Activated T-helper 2 cell treated with anti-CD3 and anti-CD28 coated beads, Interferon-gamma antibody, Interleukin-2, Interleukin-4, amounts not matched to agents 10 μg/mL and 5 μg/mL and 100 μg/mL, durations not matched to agents 14 hours and 24 hours and 36 hours (primary cell): ENCODE results near the gene SLC39A11. TPM values are rescaled to one million over a fixed set of nuclear protein-coding genes. Genes with fewer than 3 reads are reported as not detected.

ENCODE experiments used
- DNase-seq: peaks from one replicate; pipeline ENCODE4 v3.0.0; 2021; ENCODE audit warnings: low spot score
- H3K27ac Mint-ChIP-seq: one replicate; pipeline ENCODE4 v1.8.0; 2021; ENCODE audit warnings: mixed read lengths
- H3K27me3 Mint-ChIP-seq: one replicate; pipeline ENCODE4 v1.8.0; 2021; ENCODE audit warnings: low read depth, mixed read lengths
- H3K36me3 Mint-ChIP-seq: one replicate; pipeline ENCODE4 v1.8.0; 2021; ENCODE audit warnings: low read depth, mixed read lengths
- H3K4me1 Mint-ChIP-seq: one replicate; pipeline ENCODE4 v1.8.0; 2021; ENCODE audit warnings: low read depth, mixed read lengths
- H3K4me3 Mint-ChIP-seq: one replicate; pipeline ENCODE4 v1.8.0; 2021; ENCODE audit warnings: low read depth, mild to moderate bottlenecking, moderate library complexity, mixed read lengths
- H3K9me3 Mint-ChIP-seq: one replicate; pipeline ENCODE4 v1.8.0; 2021; ENCODE audit warnings: mixed read lengths
- intact Hi-C: fragments of 100-400 bp; cut with micrococcal nuclease; formaldehyde crosslinking; loops from one replicate; pipeline ENCODE4 v1.15.1; 2023
- total RNA-seq: library from RNA; stranded (reverse); gene quantifications from 2 replicates; pipeline ENCODE4 v1.2.3, GENCODE V29; 2022

SLC39A11 gene
- total RNA-seq, 1 donor from 2014 or later, result 20.2 TPM

DNA sequence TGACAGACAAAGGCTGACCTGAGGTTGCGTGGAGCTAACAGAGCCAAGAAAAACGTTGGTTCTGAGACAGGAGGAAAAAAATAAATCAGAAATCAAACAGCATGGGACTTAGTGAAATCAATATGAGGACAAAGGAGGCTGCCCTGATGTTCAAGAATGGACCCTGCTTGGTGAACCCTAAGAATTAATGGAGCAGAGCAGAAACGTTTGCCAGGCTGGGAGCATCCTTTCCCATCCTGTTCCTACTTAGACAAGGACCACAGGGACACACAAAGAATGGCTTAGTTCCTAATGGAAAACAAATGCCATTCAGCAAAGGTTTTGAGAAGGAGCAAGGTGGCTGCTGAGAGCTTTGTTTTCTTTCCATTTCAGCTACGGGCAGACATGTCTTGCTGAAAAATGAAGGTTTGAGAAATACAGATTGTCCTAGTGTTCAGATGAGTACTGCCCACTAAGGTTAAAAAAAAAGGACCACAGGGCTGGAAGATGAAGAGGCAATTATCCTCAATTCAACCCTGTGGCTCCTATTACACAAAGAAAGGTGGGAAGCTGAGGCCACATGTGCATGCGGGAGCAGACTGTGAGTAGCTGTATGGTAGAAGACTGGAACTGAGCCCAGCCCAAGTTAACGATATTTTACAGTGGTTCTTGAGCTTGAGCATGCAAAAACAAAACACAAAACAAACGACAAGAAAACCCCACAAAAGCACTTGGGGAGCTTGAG lies 230.1 kb downstream of the SLC39A11 start:
- H3K27ac Mint-ChIP-seq, result no peak overlapping the region
- H3K4me3 Mint-ChIP-seq, result no peak overlapping the region
- no peaks in the 10 kb centered on the region for H3K27me3 Mint-ChIP-seq
- no peak for DNase-seq
- no peaks in the 10 kb centered on the region for H3K36me3 Mint-ChIP-seq
- H3K9me3 Mint-ChIP-seq, result peaks cover 4% of the 10 kb centered on the region
- intact Hi-C loops, result loop anchor here (5.0 to 10.0 kb wide), 3 partner anchors 132 to 302 kb away; partner anchors contain the start of gene SSTR2
- H3K4me1 Mint-ChIP-seq, result peaks cover 45% of the 10 kb centered on the region

DNA sequence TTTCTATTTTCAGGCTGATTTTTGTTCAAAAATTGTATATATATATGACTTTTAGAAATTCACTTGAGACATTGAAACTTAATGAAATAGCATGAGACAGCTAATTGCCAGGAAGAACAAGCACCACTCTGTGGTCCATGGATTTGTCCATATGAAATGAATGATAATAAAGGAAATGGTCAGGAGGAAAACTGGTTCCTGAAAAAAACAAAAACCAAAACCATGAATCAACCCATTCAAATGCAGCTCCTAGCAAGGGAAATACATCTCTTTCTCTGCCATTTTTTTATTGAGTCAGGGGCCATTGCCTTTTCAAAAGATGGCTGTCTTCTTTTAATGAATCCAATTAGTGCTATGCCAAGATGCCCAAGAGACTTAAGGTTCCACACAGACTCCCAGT lies 230.7 kb downstream of the SLC39A11 start:
- no peak for DNase-seq
- Mint-ChIP-seq H3K4me3 (no peak overlapping the region), H3K9me3 (peaks cover 4% of the 10 kb centered on the region), H3K27ac (no peak overlapping the region), H3K36me3 (no peaks in the 10 kb centered on the region), H3K27me3 (no peaks in the 10 kb centered on the region), H3K4me1 (peaks cover 43% of the 10 kb centered on the region)
- intact Hi-C loops, result loop anchor here (5.0 to 10.0 kb wide), 3 partner anchors 133 to 303 kb away; partner anchors contain the start of gene SSTR2

DNA sequence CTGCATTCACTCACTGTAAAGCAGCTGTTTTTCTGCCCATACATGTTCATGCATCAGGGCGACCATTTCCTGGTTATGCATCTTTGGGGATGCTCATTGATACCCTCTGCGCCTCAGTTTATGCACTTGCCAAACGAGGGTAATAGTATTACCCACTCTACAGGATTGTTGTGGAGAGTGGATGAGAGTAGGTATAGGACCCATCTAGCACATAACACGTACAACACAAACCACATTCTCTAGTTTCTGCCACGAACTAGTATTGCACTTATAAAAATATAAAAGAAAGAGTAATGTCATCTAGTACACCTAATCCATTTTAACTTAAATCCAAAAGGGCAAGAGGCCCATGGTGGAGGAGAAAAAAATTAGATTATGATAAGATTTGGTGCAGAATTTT lies 231.7 kb downstream of the SLC39A11 start:
- peaks cover 33% of the 10 kb centered on the region for H3K4me1 Mint-ChIP-seq
- peaks cover 4% of the 10 kb centered on the region for H3K9me3 Mint-ChIP-seq
- intact Hi-C loops, result loop anchor here (5.0 to 10.0 kb wide), 3 partner anchors 133 to 304 kb away; partner anchors contain the start of gene SSTR2
- H3K27me3 Mint-ChIP-seq, result no peaks in the 10 kb centered on the region
- no peaks in the 10 kb centered on the region for H3K36me3 Mint-ChIP-seq
- DNase-seq, result no peak
- no peak overlapping the region for H3K4me3 Mint-ChIP-seq
- no peak overlapping the region for H3K27ac Mint-ChIP-seq

DNA sequence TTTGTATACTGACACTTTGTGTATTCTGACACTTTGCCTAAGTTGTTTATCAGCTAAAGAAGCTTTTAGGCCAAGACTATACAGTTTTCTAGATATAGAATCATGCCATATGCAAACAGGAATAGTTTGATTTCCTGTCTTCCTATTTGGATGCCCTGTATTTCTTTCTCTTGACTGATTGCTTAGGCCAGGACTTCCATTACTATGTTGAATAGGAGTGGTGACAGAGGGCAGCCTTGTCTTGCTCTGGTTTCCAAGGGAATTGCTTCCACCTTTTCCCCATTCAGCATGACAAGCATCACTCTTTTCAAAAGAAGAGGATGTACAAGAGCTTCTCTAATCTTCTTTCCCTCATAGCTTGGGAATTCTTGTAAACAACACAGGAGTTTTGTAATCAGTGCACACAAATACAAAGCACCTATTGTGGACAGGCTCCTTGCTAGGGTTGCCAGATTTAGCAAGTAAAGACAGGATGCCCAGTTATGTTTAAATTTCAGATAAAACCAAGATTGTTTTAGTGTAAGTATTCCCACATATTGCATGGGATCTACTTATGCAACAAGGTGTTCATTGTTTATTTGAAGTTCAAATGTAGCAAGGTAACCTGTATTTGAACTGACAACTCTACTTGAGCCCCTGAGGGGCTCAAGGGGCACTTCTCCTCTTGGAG lies 233.5 kb downstream of the SLC39A11 start:
- no peak overlapping the region for H3K27ac Mint-ChIP-seq
- no peaks in the 10 kb centered on the region for H3K36me3 Mint-ChIP-seq
- no peak for DNase-seq
- intact Hi-C loops, result no loop called here
- H3K9me3 Mint-ChIP-seq, result peaks cover 4% of the 10 kb centered on the region
- peaks cover 16% of the 10 kb centered on the region for H3K4me1 Mint-ChIP-seq
- no peak overlapping the region for H3K4me3 Mint-ChIP-seq
- H3K27me3 Mint-ChIP-seq, result no peaks in the 10 kb centered on the region

DNA sequence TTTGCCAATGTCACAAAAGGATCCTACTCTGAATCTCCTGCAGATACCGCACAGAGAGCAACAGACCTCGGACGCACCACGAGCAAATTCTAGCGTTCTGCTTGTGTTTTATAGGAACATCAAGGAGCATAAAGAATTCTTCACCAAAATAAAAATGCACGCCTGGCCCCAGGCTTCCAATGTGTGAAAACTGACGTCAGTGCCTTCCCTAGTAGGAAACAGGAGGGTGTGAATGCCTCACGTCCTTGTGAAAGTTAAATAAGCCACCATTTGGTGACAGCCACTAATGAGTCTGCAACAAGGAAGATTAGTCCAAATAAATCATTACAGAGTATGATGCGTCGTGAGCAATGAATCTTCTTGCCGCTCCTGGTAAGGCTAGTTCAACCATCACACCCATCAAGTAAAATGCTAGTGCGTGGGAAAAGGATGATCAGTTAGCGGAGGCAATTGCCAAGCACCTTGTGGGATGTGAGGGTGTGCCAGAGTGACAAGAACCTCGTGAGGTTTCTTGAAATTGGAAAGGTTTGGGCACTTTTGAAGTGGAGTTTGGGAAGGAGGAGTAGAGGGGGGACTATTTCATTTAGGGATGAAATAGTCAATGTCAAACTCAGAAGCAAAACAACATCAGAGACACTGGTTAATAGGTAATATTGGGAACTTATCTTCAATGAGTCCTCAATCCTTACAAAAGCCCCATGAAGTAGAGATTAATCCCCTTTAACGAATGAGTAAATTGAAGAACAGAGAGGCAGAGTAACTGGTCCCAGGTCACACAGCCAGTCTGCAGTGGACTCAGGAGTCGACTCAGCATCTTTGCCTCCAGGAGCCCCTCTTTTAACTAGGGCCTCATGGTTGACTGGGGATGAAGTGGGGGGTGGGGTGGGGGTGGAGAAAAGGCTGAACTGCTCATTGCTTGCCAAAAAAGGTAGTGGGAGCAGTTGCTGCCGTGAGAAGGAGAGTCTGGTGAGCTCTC lies 238.8 kb downstream of the SLC39A11 start:
- DNase-seq, result no peak
- intact Hi-C loops, result no loop called here
- Mint-ChIP-seq H3K4me1 (peaks cover 2% of the 10 kb centered on the region), H3K9me3 (peaks cover 4% of the 10 kb centered on the region), H3K4me3 (no peak overlapping the region), H3K27ac (no peak overlapping the region), H3K27me3 (no peaks in the 10 kb centered on the region), H3K36me3 (no peaks in the 10 kb centered on the region)

DNA sequence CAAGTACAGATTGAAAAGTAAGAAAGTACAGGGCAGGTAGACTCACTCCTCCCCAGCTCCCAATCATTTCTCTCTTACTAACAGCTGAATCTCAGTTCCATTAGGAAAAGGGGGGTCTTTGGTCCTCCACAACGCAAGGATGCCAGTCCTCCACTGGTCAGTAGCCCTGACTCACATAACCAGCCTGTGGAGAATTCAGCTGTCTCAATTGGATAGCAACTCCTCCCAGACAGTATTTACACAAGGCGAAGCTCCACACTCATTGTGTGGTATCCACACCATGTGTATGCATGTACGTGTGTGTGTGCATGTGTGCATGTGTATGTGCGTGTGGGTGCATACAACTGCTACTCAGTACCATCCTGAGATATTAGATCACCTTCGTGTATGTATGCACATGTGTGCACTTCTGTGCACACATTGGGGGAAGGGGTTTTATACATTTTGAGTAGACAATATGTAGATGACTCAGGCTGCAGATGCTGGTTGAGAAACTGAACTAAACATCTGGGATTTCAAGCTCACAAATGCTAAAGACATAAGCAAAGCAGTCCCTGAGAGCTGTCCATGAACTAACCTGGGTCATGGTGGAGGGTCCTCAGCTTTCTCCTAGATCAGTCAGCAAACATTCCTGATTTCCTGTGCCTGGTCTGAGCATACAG lies 240.1 kb downstream of the SLC39A11 start:
- no peaks in the 10 kb centered on the region for H3K9me3 Mint-ChIP-seq
- intact Hi-C loops, result no loop called here
- no peaks in the 10 kb centered on the region for H3K27me3 Mint-ChIP-seq
- no peak overlapping the region for H3K27ac Mint-ChIP-seq
- H3K4me3 Mint-ChIP-seq, result no peak overlapping the region
- DNase-seq, result no peak
- no peaks in the 10 kb centered on the region for H3K36me3 Mint-ChIP-seq
- peaks cover 2% of the 10 kb centered on the region for H3K4me1 Mint-ChIP-seq

DNA sequence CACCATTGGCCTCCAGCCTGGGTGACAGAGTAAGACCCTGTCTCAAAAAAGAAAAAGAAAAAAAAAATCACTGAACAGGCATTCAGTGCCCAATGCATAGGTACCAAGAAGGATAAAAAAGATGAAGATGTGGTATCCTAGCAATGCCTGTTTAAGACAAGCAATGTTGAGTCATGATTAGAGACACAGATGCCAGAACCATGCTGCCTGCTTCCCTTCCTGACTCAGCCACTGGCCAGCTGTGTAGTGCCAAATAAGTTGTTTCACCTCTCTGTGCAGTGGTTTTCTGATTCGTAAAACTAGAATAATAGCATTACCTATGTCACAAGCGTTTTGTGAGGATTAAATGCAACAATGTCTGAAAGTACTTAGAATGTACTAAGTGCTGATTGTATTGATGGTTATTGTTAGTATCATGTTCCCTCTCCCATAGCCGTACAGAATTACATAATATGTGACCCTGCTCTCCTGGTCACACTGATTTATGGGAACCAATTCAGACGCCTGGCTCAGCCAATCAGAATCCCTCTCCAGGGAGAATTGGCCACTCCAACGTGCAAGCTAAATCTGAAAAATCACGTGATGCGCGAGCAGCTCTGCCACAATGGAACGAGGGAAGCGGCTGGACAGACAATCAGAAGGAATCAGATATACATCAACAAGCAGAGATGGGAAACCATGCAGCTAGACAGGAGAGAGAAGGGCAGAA lies 241.9 kb downstream of the SLC39A11 start:
- Mint-ChIP-seq H3K27ac (no peak overlapping the region), H3K9me3 (no peaks in the 10 kb centered on the region), H3K4me3 (no peak overlapping the region), H3K4me1 (peaks cover 2% of the 10 kb centered on the region), H3K27me3 (no peaks in the 10 kb centered on the region), H3K36me3 (peaks cover 3% of the 10 kb centered on the region)
- intact Hi-C loops, result no loop called here
- DNase-seq, result no peak

DNA sequence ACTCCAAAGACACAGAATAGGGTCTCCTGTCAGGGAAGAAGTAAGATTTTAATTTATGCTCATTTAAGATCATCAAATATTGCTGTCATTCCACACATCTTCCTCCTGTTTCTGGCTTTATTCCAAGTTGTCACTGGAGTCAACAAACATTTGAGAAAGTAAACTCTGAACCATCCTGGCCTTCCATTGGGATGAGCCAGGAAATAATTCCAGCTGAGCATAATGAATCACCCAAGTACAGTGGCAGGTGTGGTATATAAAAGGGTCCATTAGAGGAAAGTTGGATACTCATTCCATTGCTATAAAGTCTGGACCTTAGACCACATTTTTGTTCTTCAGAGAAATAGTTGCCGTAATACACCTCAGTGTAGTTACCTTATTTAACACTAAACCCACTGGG lies 246.1 kb downstream of the SLC39A11 start:
- no peaks in the 10 kb centered on the region for H3K27me3 Mint-ChIP-seq
- H3K4me3 Mint-ChIP-seq, result no peak overlapping the region
- intact Hi-C loops, result no loop called here
- H3K36me3 Mint-ChIP-seq, result peaks cover 3% of the 10 kb centered on the region
- H3K4me1 Mint-ChIP-seq, result peaks cover 2% of the 10 kb centered on the region
- no peaks in the 10 kb centered on the region for H3K9me3 Mint-ChIP-seq
- no peak overlapping the region for H3K27ac Mint-ChIP-seq
- DNase-seq, result no peak

DNA sequence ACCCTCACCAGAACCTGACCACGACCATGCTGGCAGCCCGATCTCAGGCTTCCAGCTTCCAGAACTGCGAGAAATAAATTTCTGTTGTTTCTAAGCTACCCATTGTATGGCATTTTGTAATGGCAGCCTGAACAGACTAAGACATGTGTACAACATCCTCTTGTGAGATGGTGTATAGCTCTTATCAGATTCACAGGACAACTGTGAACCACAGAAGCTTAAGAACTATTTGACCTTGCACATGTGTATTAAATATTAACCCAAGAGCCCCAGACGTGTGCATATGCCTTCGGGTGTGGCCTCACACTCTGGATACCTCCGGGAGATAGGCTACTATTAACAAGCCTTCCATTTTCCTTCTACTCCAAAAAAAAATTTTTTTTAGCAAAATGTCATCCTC lies 248.9 kb downstream of the SLC39A11 start:
- H3K27ac Mint-ChIP-seq, result no peak overlapping the region
- H3K36me3 Mint-ChIP-seq, result peaks cover 11% of the 10 kb centered on the region
- no peak overlapping the region for H3K4me3 Mint-ChIP-seq
- H3K27me3 Mint-ChIP-seq, result no peaks in the 10 kb centered on the region
- intact Hi-C loops, result no loop called here
- H3K4me1 Mint-ChIP-seq, result no peaks in the 10 kb centered on the region
- no peaks in the 10 kb centered on the region for H3K9me3 Mint-ChIP-seq
- no peak for DNase-seq

DNA sequence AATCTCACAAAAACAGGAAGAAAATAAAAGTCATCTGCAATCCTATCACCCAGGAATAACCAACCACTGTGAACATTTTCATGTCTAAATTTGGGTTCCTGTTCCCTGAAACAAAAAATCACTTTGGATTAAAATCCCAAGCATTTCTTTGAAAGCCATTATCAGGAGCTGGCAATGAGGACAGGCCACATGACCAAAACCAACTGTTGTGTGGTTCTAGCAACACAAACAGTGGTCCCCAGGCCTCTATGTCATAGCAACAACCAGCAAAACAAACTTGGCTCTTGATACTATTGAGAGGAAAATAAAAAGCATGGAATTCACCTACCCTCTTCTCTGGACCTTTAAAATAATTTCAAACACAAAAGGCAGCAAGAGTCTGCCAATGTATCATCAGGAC lies 252.5 kb downstream of the SLC39A11 start:
- intact Hi-C loops, result no loop called here
- no peaks in the 10 kb centered on the region for H3K4me1 Mint-ChIP-seq
- no peaks in the 10 kb centered on the region for H3K9me3 Mint-ChIP-seq
- H3K27me3 Mint-ChIP-seq, result no peaks in the 10 kb centered on the region
- peaks cover 13% of the 10 kb centered on the region for H3K36me3 Mint-ChIP-seq
- H3K27ac Mint-ChIP-seq, result no peak overlapping the region
- no peak overlapping the region for H3K4me3 Mint-ChIP-seq
- DNase-seq, result no peak

DNA sequence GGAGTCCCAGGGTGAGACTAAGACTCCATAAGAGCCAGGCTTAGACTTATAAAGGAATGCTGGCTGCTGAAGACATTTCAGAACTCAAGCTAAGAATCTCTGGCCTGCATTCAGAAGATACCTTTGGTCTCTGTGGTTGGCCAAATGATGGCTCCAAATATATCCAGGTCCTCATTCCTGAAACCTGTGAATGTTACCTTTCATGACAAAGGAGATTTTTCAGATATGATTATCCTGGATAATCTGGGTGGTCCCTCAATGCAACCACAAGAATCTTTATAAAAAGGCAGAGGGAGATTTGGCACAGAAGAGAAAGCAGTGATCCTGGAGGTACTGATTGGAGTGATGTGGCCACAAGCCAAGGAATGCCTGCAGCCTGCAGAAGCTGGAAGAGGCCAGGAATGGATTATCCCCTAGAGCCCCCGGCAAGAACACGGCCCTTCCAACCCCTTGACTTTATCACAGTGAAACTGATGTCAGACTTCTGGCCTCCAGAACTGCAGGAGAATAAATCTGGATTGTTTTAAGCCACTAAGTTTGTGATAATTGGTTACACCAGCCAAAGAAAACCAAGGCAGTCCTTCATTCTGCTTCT lies 253.3 kb downstream of the SLC39A11 start:
- Mint-ChIP-seq H3K9me3 (no peaks in the 10 kb centered on the region), H3K4me3 (no peak overlapping the region), H3K36me3 (peaks cover 13% of the 10 kb centered on the region), H3K27me3 (no peaks in the 10 kb centered on the region), H3K4me1 (no peaks in the 10 kb centered on the region), H3K27ac (no peak overlapping the region)
- intact Hi-C loops, result no loop called here
- DNase-seq, result no peak
